ENCODE data around the gene UBE2D1.

- TF ChIP-seq YY1 (IDR thresholded peaks at IDR 0.05; ENCODE audit: insufficient read depth, insufficient read length) (no peak), ZNF274 (IDR thresholded peaks at IDR 0.05; ENCODE audit: low read depth, low read length) (no peak), SUZ12 (IDR thresholded peaks at IDR 0.05; ENCODE audit: extremely low read depth, insufficient read depth, insufficient read length) (no peak)
Measured at GRCh38 chr10:58382489-58382995, 47.7 kb downstream of the UBE2D1 start.

All from NT2/D1 (cell line).